Cardiac muscle cell (in vitro differentiated cells and primary cell): ENCODE measurements around the gene SMYD1. TPM values are rescaled to one million over a fixed set of nuclear protein-coding genes. Genes with fewer than 3 reads are reported as not detected.

Experiments
- DNase-seq, 2 donors: peaks; one replicate each; pipeline versions ENCODE4 v3.0.0 to v3.0.0-alpha.2; 2010 to 2017; ENCODE audit warnings: low read depth in 1 of 2, low spot score in 1 of 2
- H3K27ac ChIP-seq: fragments of 200-600 bp; sonication (generic); 2 replicates; pipeline ENCODE4 v1.5.1; 2016
- H3K27me3 ChIP-seq: fragments of 200-600 bp; sonication (generic); 2 replicates; pipeline ENCODE4 v1.6.0; 2016; ENCODE audit warnings: control low read depth
- H3K36me3 ChIP-seq: fragments of 200-600 bp; sonication (generic); 2 replicates; pipeline ENCODE4 v1.5.1; 2016; ENCODE audit warnings: control low read depth
- H3K4me1 ChIP-seq: fragments of 200-600 bp; sonication (generic); 2 replicates; pipeline ENCODE4 v1.8.1; 2017; ENCODE audit warnings: low read depth, mild to moderate bottlenecking, mixed run types
- H3K4me3 ChIP-seq: fragments of 200-600 bp; sonication (generic); 2 replicates; pipeline ENCODE4 v1.5.1; 2016; ENCODE audit warnings: mild to moderate bottlenecking
- H3K9me3 ChIP-seq: fragments of 200-600 bp; sonication (generic); 2 replicates; pipeline ENCODE4 v1.5.1; 2017; ENCODE audit warnings: low read depth, mild to moderate bottlenecking, control low read depth
- CTCF ChIP-seq: IDR thresholded peaks from 2 replicates; pipeline ENCODE4 v1.5.1; 2012; ENCODE audit warnings: low read depth, mild to moderate bottlenecking, low read length
- polyA plus RNA-seq: library from polyadenylated mRNA; unstranded; fragments of >200 nt; fragmentation: Nextera tagmentation; extraction: Ambion mirVana; gene quantifications from 2 replicates; pipeline ENCODE4 v1.2.1, GENCODE V29; 2016
- total RNA-seq: library from RNA; depleted of rRNA; stranded (reverse); fragments of >200 nt; gene quantifications from 2 replicates; pipeline ENCODE4 v1.2.3, GENCODE V29; 2016

SMYD1 gene
- total and polyA plus RNA-seq, 2 experiments from 2014 or later = 211 to 375 TPM

GRCh38 chr2:88146590-88146989 is 79.0 kb downstream of the SMYD1 start:
- no peak for TF ChIP-seq CTCF
- Histone ChIP-seq H3K4me3 (no peak overlapping the region), H3K36me3 (no peaks in the 10 kb centered on the region), H3K9me3 (no peaks in the 10 kb centered on the region), H3K4me1 (no peaks in the 10 kb centered on the region), H3K27me3 (no peaks in the 10 kb centered on the region), H3K27ac (no peak overlapping the region)
- no peak for DNase-seq

GRCh38 chr2:88147145-88147544 is 79.5 kb downstream of the SMYD1 start:
- TF ChIP-seq CTCF = no peak

GRCh38 chr2:88148929-88149438 is 81.4 kb downstream of the SMYD1 start:
- Histone ChIP-seq H3K4me3 (no peak overlapping the region), H3K27ac (no peak overlapping the region), H3K27me3 (no peaks in the 10 kb centered on the region), H3K4me1 (no peaks in the 10 kb centered on the region), H3K36me3 (no peaks in the 10 kb centered on the region), H3K9me3 (no peaks in the 10 kb centered on the region)
- DNase-seq = no peak
- TF ChIP-seq CTCF = no peak

More at GRCh38 chr2:88147145-88147544, 79.5 kb downstream of the SMYD1 start:
- H3K9me3 ChIP-seq = no peaks in the 10 kb centered on the region
- H3K4me1 ChIP-seq = no peaks in the 10 kb centered on the region
- DNase-seq = no peak
- no peaks in the 10 kb centered on the region for H3K27me3 ChIP-seq
- H3K4me3 ChIP-seq = no peak overlapping the region
- no peaks in the 10 kb centered on the region for H3K36me3 ChIP-seq
- no peak overlapping the region for H3K27ac ChIP-seq

GRCh38 chr2:88159481-88159880 is 91.9 kb downstream of the SMYD1 start:
- H3K36me3 ChIP-seq = no peaks in the 10 kb centered on the region
- H3K4me1 ChIP-seq = no peaks in the 10 kb centered on the region
- H3K4me3 ChIP-seq = no peak overlapping the region
- no peak overlapping the region for H3K27ac ChIP-seq
- H3K27me3 ChIP-seq = no peaks in the 10 kb centered on the region
- TF ChIP-seq CTCF = no peak
- DNase-seq = no peak
- no peaks in the 10 kb centered on the region for H3K9me3 ChIP-seq

- no peaks in the 10 kb centered on the region for H3K4me1 ChIP-seq
- no peak overlapping the region for H3K27ac ChIP-seq
- H3K27me3 ChIP-seq = no peaks in the 10 kb centered on the region
- DNase-seq = peak; percentile 82 to 83
- H3K4me3 ChIP-seq = no peak overlapping the region
- peak; percentile 81 for TF ChIP-seq CTCF
- no peaks in the 10 kb centered on the region for H3K9me3 ChIP-seq
- no peaks in the 10 kb centered on the region for H3K36me3 ChIP-seq
Measured at GRCh38 chr2:88159955-88160415, 92.4 kb downstream of the SMYD1 start.
